Measurements from ENCODE around the gene INO80B.

DNA sequence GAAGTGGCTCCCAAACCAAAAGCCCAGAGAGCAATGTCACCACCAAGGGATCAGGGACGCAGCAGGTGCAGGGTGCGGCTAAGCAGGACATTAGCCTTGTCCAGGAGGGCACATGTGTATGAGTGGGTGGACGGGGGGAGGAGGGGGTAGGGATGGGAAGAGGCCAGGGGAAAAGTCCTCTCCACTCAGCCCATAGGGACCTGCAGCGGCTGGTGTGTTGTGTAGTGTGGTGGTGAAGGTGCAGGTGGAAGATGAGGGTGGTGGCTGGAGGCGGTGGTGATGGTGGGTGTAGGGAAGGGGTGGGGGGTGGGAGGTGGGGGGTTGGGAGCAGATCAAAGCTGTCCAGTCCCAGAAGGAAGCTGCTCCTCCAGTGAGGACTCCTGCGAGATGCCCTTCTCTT is 37.1 kb upstream of the INO80B start:
- TF ChIP-seq, protein P1, sequence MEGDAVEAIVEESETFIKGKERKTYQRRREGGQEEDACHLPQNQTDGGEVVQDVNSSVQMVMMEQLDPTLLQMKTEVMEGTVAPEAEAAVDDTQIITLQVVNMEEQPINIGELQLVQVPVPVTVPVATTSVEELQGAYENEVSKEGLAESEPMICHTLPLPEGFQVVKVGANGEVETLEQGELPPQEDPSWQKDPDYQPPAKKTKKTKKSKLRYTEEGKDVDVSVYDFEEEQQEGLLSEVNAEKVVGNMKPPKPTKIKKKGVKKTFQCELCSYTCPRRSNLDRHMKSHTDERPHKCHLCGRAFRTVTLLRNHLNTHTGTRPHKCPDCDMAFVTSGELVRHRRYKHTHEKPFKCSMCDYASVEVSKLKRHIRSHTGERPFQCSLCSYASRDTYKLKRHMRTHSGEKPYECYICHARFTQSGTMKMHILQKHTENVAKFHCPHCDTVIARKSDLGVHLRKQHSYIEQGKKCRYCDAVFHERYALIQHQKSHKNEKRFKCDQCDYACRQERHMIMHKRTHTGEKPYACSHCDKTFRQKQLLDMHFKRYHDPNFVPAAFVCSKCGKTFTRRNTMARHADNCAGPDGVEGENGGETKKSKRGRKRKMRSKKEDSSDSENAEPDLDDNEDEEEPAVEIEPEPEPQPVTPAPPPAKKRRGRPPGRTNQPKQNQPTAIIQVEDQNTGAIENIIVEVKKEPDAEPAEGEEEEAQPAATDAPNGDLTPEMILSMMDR (IDR thresholded peaks at IDR 0.05; ENCODE audit: poor library complexity, severe bottlenecking): no peak
- TF ChIP-seq EP300 (conservative IDR thresholded peaks at IDR 0.05; ENCODE audit: poor library complexity, severe bottlenecking) (no peak), SMC3 (conservative IDR thresholded peaks at IDR 0.05; ENCODE audit: poor library complexity) (no peak), POLR2AphosphoS5 (IDR thresholded peaks at IDR 0.05) (no peak)

Data from neural cell (in vitro differentiated cells).